Activated naive CD4-positive, alpha-beta T cell treated with anti-CD3 and anti-CD28 coated beads, Interleukin-2, amount 50 U/mL, for 24 hours (primary cell): ENCODE results near the gene LRRC75B.
"Not testable (repeated sequence)": the region's sequence is repeated elsewhere in the genome, so short reads cannot be mapped to it uniquely, and the experiment has no call there.

Source experiments
- H3K27ac Mint-ChIP-seq: one replicate; pipeline ENCODE4 v1.8.0; 2021; ENCODE audit warnings: mild to moderate bottlenecking, mixed read lengths
- H3K27me3 Mint-ChIP-seq: one replicate; pipeline ENCODE4 v1.8.0; 2021; ENCODE audit warnings: mixed read lengths
- H3K36me3 Mint-ChIP-seq: one replicate; pipeline ENCODE4 v1.8.0; 2021; ENCODE audit warnings: mixed read lengths
- H3K4me1 Mint-ChIP-seq: one replicate; pipeline ENCODE4 v1.8.0; 2021; ENCODE audit warnings: mixed read lengths
- H3K4me3 Mint-ChIP-seq: one replicate; pipeline ENCODE4 v1.8.0; 2021; ENCODE audit warnings: mild to moderate bottlenecking, mixed read lengths
- H3K9me3 Mint-ChIP-seq: one replicate; pipeline ENCODE4 v1.8.0; 2021; ENCODE audit warnings: mixed read lengths

Gene LRRC75B

GRCh38 chr22:24607429-24607983 lies 14.6 kb upstream of the LRRC75B start:
- H3K36me3 Mint-ChIP-seq, H3K27me3 Mint-ChIP-seq, H3K9me3 Mint-ChIP-seq: not testable (repeated sequence)
- Mint-ChIP-seq H3K27ac (peak overlapping the region; percentile 99), H3K4me3 (peak overlapping the region; percentile 96), H3K4me1 (peaks cover 21% of the 10 kb centered on the region)

GRCh38 chr22:24606340-24606739 lies 13.5 kb upstream of the LRRC75B start:
- Mint-ChIP-seq H3K27ac (peak overlapping the region; percentile 46), H3K4me1 (peaks cover 25% of the 10 kb centered on the region)
- not testable (repeated sequence) for H3K27me3 Mint-ChIP-seq, H3K36me3 Mint-ChIP-seq, H3K4me3 Mint-ChIP-seq, H3K9me3 Mint-ChIP-seq

GRCh38 chr22:24603770-24604629 lies 11.1 kb upstream of the LRRC75B start:
- peak overlapping the region; percentile 6 for H3K4me3 Mint-ChIP-seq
- not testable (repeated sequence) for H3K27me3 Mint-ChIP-seq, H3K36me3 Mint-ChIP-seq, H3K9me3 Mint-ChIP-seq
- H3K4me1 Mint-ChIP-seq, result peaks cover 25% of the 10 kb centered on the region
- peak overlapping the region; percentile 63 for H3K27ac Mint-ChIP-seq

- H3K36me3 Mint-ChIP-seq, H3K9me3 Mint-ChIP-seq, H3K27me3 Mint-ChIP-seq: not testable (repeated sequence)
- Mint-ChIP-seq H3K4me3 (peak within 1 kb of the TSS; percentile 38), H3K4me1 (peaks cover 22% of the 10 kb centered on the region), H3K27ac (peak within 1 kb of the TSS; percentile 68)
Measured at GRCh38 chr22:24602847-24603769, 10.2 kb upstream of the LRRC75B start, which contains the start of gene GGT1. Gene GGT1 (plus strand): TSS chr22:24603193. CDS start chr22:24611082, 7,889 bp downstream.

- not testable (repeated sequence) for H3K9me3 Mint-ChIP-seq, H3K36me3 Mint-ChIP-seq, H3K4me3 Mint-ChIP-seq, H3K27me3 Mint-ChIP-seq, H3K27ac Mint-ChIP-seq
- peaks cover 18% of the 10 kb centered on the region for H3K4me1 Mint-ChIP-seq
Measured at GRCh38 chr22:24602105-24602749, 9.4 kb upstream of the LRRC75B start.

GRCh38 chr22:24601217-24602104 lies 8.6 kb upstream of the LRRC75B start:
- Mint-ChIP-seq H3K27me3 (no peaks in the 10 kb centered on the region), H3K27ac (no peak overlapping the region), H3K9me3 (no peaks in the 10 kb centered on the region), H3K4me1 (peaks cover 18% of the 10 kb centered on the region), H3K36me3 (no peaks in the 10 kb centered on the region), H3K4me3 (no peak overlapping the region)

GRCh38 chr22:24599958-24600715 lies 7.3 kb upstream of the LRRC75B start:
- H3K9me3 Mint-ChIP-seq, H3K27ac Mint-ChIP-seq, H3K27me3 Mint-ChIP-seq, H3K4me3 Mint-ChIP-seq, H3K36me3 Mint-ChIP-seq: not testable (repeated sequence)
- peaks cover 18% of the 10 kb centered on the region for H3K4me1 Mint-ChIP-seq

GRCh38 chr22:24599514-24599913 lies 6.6 kb upstream of the LRRC75B start:
- Mint-ChIP-seq H3K4me3 (no peak overlapping the region), H3K9me3 (no peaks in the 10 kb centered on the region), H3K36me3 (no peaks in the 10 kb centered on the region), H3K27me3 (no peaks in the 10 kb centered on the region), H3K4me1 (peaks cover 18% of the 10 kb centered on the region), H3K27ac (no peak overlapping the region)

- not testable (repeated sequence) for H3K27ac Mint-ChIP-seq, H3K4me1 Mint-ChIP-seq, H3K36me3 Mint-ChIP-seq
Measured at GRCh38 chr22:24597076-24597475, 4.2 kb upstream of the LRRC75B start.

GRCh38 chr22:24595863-24596262 lies 3.0 kb upstream of the LRRC75B start:
- Mint-ChIP-seq H3K27me3 (peaks cover 1% of the 10 kb centered on the region), H3K9me3 (no peaks in the 10 kb centered on the region), H3K4me1 (peaks cover 5% of the 10 kb centered on the region), H3K36me3 (no peaks in the 10 kb centered on the region), H3K27ac (no peak overlapping the region), H3K4me3 (no peak overlapping the region)

More at GRCh38 chr22:24597076-24597475, 4.2 kb upstream of the LRRC75B start:
- not testable (repeated sequence) for H3K9me3 Mint-ChIP-seq, H3K4me3 Mint-ChIP-seq, H3K27me3 Mint-ChIP-seq

GRCh38 chr22:24595228-24595627 lies 2.4 kb upstream of the LRRC75B start:
- Mint-ChIP-seq H3K36me3 (no peaks in the 10 kb centered on the region), H3K9me3 (no peaks in the 10 kb centered on the region), H3K4me1 (peaks cover 5% of the 10 kb centered on the region), H3K27ac (no peak overlapping the region), H3K4me3 (no peak overlapping the region), H3K27me3 (peaks cover 1% of the 10 kb centered on the region)

- Mint-ChIP-seq H3K9me3 (no peaks in the 10 kb centered on the region), H3K4me3 (no peak overlapping the region), H3K4me1 (peaks cover 5% of the 10 kb centered on the region), H3K27ac (no peak overlapping the region), H3K27me3 (peaks cover 1% of the 10 kb centered on the region), H3K36me3 (no peaks in the 10 kb centered on the region)
Measured at GRCh38 chr22:24594569-24595120, 1.8 kb upstream of the LRRC75B start.

GRCh38 chr22:24593836-24594568 lies 1.1 kb upstream of the LRRC75B start:
- peaks cover 5% of the 10 kb centered on the region for H3K4me1 Mint-ChIP-seq
- H3K9me3 Mint-ChIP-seq, result no peaks in the 10 kb centered on the region
- H3K36me3 Mint-ChIP-seq, result no peaks in the 10 kb centered on the region
- H3K4me3 Mint-ChIP-seq, result no peak overlapping the region
- H3K27ac Mint-ChIP-seq, result no peak overlapping the region
- H3K27me3 Mint-ChIP-seq, result peaks cover 1% of the 10 kb centered on the region
